GM12873 (cell line): ENCODE data around the gene GDF11.

Experiments
- CTCF ChIP-seq: IDR thresholded peaks from 2 replicates; pipeline ENCODE4 v1.5.1; 2012; ENCODE audit warnings: low read depth, mild to moderate bottlenecking, moderate library complexity, low read length, control low read depth; ENCODE audit not compliant: insufficient read depth; ENCODE audit errors: missing control alignments

GDF11 gene

GRCh38 chr12:55727643-55728185, 15.2 kb upstream of the GDF11 start:
- no peak for TF ChIP-seq CTCF

GRCh38 chr12:55728186-55728938, 14.6 kb upstream of the GDF11 start:
- TF ChIP-seq CTCF: peak; percentile 7

- peak; percentile 1 for TF ChIP-seq CTCF
Observed at GRCh38 chr12:55728939-55729818, 13.7 kb upstream of the GDF11 start, which contains the start of gene CD63. CD63 (minus strand) TSS chr12:55729009; CDS start chr12:55728341, 668 bp downstream.

- peak; percentile 12 for TF ChIP-seq CTCF
Observed at GRCh38 chr12:55729819-55730818, 12.8 kb upstream of the GDF11 start.

GRCh38 chr12:55732288-55732687, 10.6 kb upstream of the GDF11 start:
- no peak for TF ChIP-seq CTCF

GRCh38 chr12:55733021-55733555, 9.8 kb upstream of the GDF11 start:
- no peak for TF ChIP-seq CTCF
